ENCODE measurements around the gene ABCA7. TPM values are rescaled to one million over a fixed set of nuclear protein-coding genes. Genes with fewer than 3 reads are reported as not detected.

Gene ABCA7
- total RNA-seq, 3 donors from 2014 or later = 23.5 to 25.6 (median 25.6) TPM

GRCh38 chr19:1049106-1049505 is 9.2 kb downstream of the ABCA7 start:
- Histone ChIP-seq H3K36me3 (ENCODE audit: low read depth) (no peaks in the 10 kb centered on the region), H3K9me3 (no peaks in the 10 kb centered on the region), H3K4me3 (no peak overlapping the region), H3K4me1 (ENCODE audit: low read depth) (no peaks in the 10 kb centered on the region)
- DNase-seq = no peak
- intact Hi-C loops (cut with DNase I, micrococcal nuclease) = no loop called here
- ATAC-seq = no peak
- no peak for TF ChIP-seq CTCF (IDR thresholded peaks at IDR 0.05)

GRCh38 chr19:1049800-1050199 is 9.9 kb downstream of the ABCA7 start:
- Histone ChIP-seq H3K9me3 (no peaks in the 10 kb centered on the region), H3K4me3 (no peak overlapping the region), H3K36me3 (ENCODE audit: low read depth) (no peaks in the 10 kb centered on the region), H3K4me1 (ENCODE audit: low read depth) (no peaks in the 10 kb centered on the region)
- ATAC-seq (no peak), DNase-seq (peak in 1 of 3 donors; percentile 33)
- TF ChIP-seq CTCF (IDR thresholded peaks at IDR 0.05) = no peak
- intact Hi-C loops (cut with DNase I, micrococcal nuclease) = no loop called here

- H3K9me3 ChIP-seq = no peaks in the 10 kb centered on the region
- H3K36me3 ChIP-seq (ENCODE audit: low read depth) = no peaks in the 10 kb centered on the region
- peak in 1 of 3 donors; percentile 48 for DNase-seq
- TF ChIP-seq CTCF (IDR thresholded peaks at IDR 0.05) = no peak
- no peaks in the 10 kb centered on the region for H3K4me1 ChIP-seq (ENCODE audit: low read depth)
- intact Hi-C loops (cut with DNase I, micrococcal nuclease) = no loop called here
- no peak for ATAC-seq
- H3K4me3 ChIP-seq = no peak overlapping the region
These were observed 11.3 kb downstream of the ABCA7 start for GRCh38 chr19:1050989-1051788.

GRCh38 chr19:1051791-1052190 is 11.9 kb downstream of the ABCA7 start:
- intact Hi-C loops (cut with DNase I, micrococcal nuclease) = no loop called here
- H3K4me1 ChIP-seq (ENCODE audit: low read depth) = no peaks in the 10 kb centered on the region
- DNase-seq (no peak), ATAC-seq (no peak)
- no peaks in the 10 kb centered on the region for H3K36me3 ChIP-seq (ENCODE audit: low read depth)
- TF ChIP-seq CTCF (IDR thresholded peaks at IDR 0.05) = no peak
- H3K4me3 ChIP-seq = no peak overlapping the region
- peaks cover 5% of the 10 kb centered on the region for H3K9me3 ChIP-seq

GRCh38 chr19:1052349-1052975 is 12.6 kb downstream of the ABCA7 start:
- ATAC-seq (no peak), DNase-seq (no peak)
- TF ChIP-seq CTCF (IDR thresholded peaks at IDR 0.05) = no peak
- no peak overlapping the region for H3K4me3 ChIP-seq
- no peaks in the 10 kb centered on the region for H3K4me1 ChIP-seq (ENCODE audit: low read depth)
- H3K9me3 ChIP-seq = peaks cover 11% of the 10 kb centered on the region
- no peaks in the 10 kb centered on the region for H3K36me3 ChIP-seq (ENCODE audit: low read depth)
- intact Hi-C loops (cut with DNase I, micrococcal nuclease) = no loop called here

Measured in mucosa of descending colon (tissue), 3 donors.